OCI-LY3 (cell line): ENCODE measurements around the gene CARD14.

Experiments
- H2AFZ ChIP-seq: fragments of 200-600, 300-600 bp; shearing (Covaris generic); 2 replicates; pipeline ENCODE4 v1.6.0; 2014; ENCODE audit warnings: antibody characterized with exemption, low read depth, low read length
- H3K27ac ChIP-seq: fragments of 200-600, 300-600 bp; sonication (generic); 2 replicates; pipeline ENCODE4 v1.5.1; 2014; ENCODE audit warnings: mild to moderate bottlenecking, low read length, moderate library complexity, mixed read lengths
- H3K27me3 ChIP-seq: fragments of 200-600, 300-600 bp; sonication (generic); 2 replicates; pipeline ENCODE4 v1.6.1; 2014; ENCODE audit warnings: low read depth, low read length, mixed read lengths
- H3K36me3 ChIP-seq: fragments of 200-600, 300-600 bp; sonication (generic); replicated peaks from 2 replicates; pipeline ENCODE3; 2014; ENCODE audit warnings: low read depth, low read length, mixed read lengths
- H3K4me1 ChIP-seq: fragments of 300-600, 200-600 bp; sonication (generic); 2 replicates; pipeline ENCODE4 v1.6.1; 2014; ENCODE audit warnings: low read length, mixed read lengths
- H3K4me2 ChIP-seq: fragments of 200-600, 300-600 bp; sonication (generic); 2 replicates; pipeline ENCODE4 v1.6.1; 2014; ENCODE audit warnings: low read length, mixed read lengths
- H3K4me3 ChIP-seq: fragments of 300-600, 200-600 bp; sonication (generic); 2 replicates; pipeline ENCODE4 v1.5.1; 2014; ENCODE audit warnings: antibody characterized with exemption, mild to moderate bottlenecking, low read length, moderate library complexity
- H3K79me2 ChIP-seq: fragments of 300-600, 200-600 bp; shearing (Covaris generic); 2 replicates; pipeline ENCODE4 v1.6.1; 2014; ENCODE audit warnings: mild to moderate bottlenecking, low read length, mixed read lengths
- H3K9ac ChIP-seq: fragments of 300-600, 200-600 bp; shearing (Covaris generic); 2 replicates; pipeline ENCODE4 v1.6.0; 2014; ENCODE audit warnings: mild to moderate bottlenecking, low read length, moderate library complexity
- H3K9me3 ChIP-seq: fragments of 200-600, 300-600 bp; shearing (Covaris generic); 2 replicates; pipeline ENCODE4 v1.6.1; 2014; ENCODE audit warnings: low read length, mixed read lengths; ENCODE audit not compliant: insufficient read depth
- H4K20me1 ChIP-seq: fragments of 200-600, 300-600 bp; sonication (generic); 2 replicates; pipeline ENCODE4 v1.6.1; 2016; ENCODE audit warnings: low read length, mixed read lengths; ENCODE audit not compliant: insufficient read depth
- CTCF ChIP-seq: fragments of 200-600, 300-600 bp; sonication (generic); IDR thresholded peaks from 2 replicates; pipeline ENCODE4 v1.5.1; 2014; ENCODE audit warnings: antibody characterized with exemption, low read length, low read depth
- EZH2phosphoT487 ChIP-seq: fragments of 200-600 bp; shearing (Covaris generic); IDR thresholded peaks from 2 replicates; pipeline ENCODE4 v1.6.1; 2018; ENCODE audit warnings: antibody characterized with exemption, mixed run types, low read depth

CARD14 gene

DNA sequence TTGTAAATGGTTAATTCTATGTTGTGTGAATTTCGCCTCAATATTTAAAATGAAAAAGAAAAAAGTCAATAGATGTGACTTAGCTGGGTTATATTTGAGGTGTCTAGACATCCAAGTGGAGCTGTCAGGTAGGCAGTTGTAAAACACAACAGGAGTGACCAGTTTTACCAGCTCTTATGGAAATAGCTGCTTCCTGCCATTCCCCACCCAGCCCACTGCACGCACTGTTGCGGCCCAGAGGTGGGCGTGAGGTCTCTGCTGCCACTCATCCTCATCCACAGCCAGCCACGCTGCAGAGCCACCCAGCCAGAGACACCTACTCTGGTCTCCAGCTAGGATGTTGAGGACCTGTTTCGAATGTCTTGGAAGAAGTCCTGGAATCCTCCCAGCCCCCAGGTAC lies 3.4 kb upstream of the CARD14 start:
- H3K4me2 ChIP-seq: no peak overlapping the region
- no peak overlapping the region for H3K27ac ChIP-seq
- H4K20me1 ChIP-seq: no peaks in the 10 kb centered on the region
- no peaks in the 10 kb centered on the region for H3K79me2 ChIP-seq
- TF ChIP-seq EZH2phosphoT487 (no peak), CTCF (no peak)
- H3K9me3 ChIP-seq: no peaks in the 10 kb centered on the region
- H3K36me3 ChIP-seq: no peaks in the 10 kb centered on the region
- no peak overlapping the region for H3K4me3 ChIP-seq
- H3K27me3 ChIP-seq: peaks cover 14% of the 10 kb centered on the region
- no peak overlapping the region for H3K9ac ChIP-seq
- no peaks in the 10 kb centered on the region for H3K4me1 ChIP-seq
- H2AFZ ChIP-seq: no peak overlapping the region

DNA sequence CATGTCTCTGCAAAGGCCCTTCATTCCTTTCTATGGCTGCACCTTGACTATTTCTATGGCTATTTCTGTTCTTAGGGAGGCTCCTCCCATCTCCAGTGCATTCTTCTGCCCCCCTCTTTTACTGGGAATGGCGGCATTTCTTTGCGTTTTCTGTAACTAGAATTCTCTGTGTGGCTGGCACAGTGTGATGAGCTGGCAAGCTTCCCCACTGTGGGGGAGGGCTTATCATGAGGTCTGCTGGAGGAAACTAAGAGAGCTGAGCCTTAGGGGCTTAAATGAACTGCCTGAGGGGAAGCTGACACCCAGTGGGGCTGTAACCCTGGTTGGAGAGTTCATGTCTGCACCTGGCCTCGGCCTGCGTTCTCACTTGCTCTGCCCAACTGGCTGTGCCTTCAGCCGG lies 1.5 kb upstream of the CARD14 start:
- no peak overlapping the region for H3K4me3 ChIP-seq
- no peak overlapping the region for H2AFZ ChIP-seq
- no peaks in the 10 kb centered on the region for H3K9me3 ChIP-seq
- H4K20me1 ChIP-seq: no peaks in the 10 kb centered on the region
- no peak overlapping the region for H3K9ac ChIP-seq
- H3K27me3 ChIP-seq: peaks cover 10% of the 10 kb centered on the region
- H3K36me3 ChIP-seq: no peaks in the 10 kb centered on the region
- no peak overlapping the region for H3K27ac ChIP-seq
- TF ChIP-seq EZH2phosphoT487 (no peak), CTCF (no peak)
- H3K79me2 ChIP-seq: no peaks in the 10 kb centered on the region
- H3K4me2 ChIP-seq: no peak overlapping the region
- no peaks in the 10 kb centered on the region for H3K4me1 ChIP-seq

- Histone ChIP-seq H3K9me3 (no peaks in the 10 kb centered on the region), H3K4me1 (no peaks in the 10 kb centered on the region), H3K27ac (no peak overlapping the region), H4K20me1 (no peaks in the 10 kb centered on the region), H3K4me3 (no peak overlapping the region), H3K4me2 (no peak overlapping the region), H3K9ac (no peak overlapping the region), H3K79me2 (no peaks in the 10 kb centered on the region), H3K27me3 (peaks cover 9% of the 10 kb centered on the region), H2AFZ (no peak overlapping the region), H3K36me3 (no peaks in the 10 kb centered on the region)
- no peak for TF ChIP-seq CTCF
- TF ChIP-seq EZH2phosphoT487: no peak
These were observed 723 bp upstream of the CARD14 start for GRCh38 chr17:80169107-80169506.

DNA sequence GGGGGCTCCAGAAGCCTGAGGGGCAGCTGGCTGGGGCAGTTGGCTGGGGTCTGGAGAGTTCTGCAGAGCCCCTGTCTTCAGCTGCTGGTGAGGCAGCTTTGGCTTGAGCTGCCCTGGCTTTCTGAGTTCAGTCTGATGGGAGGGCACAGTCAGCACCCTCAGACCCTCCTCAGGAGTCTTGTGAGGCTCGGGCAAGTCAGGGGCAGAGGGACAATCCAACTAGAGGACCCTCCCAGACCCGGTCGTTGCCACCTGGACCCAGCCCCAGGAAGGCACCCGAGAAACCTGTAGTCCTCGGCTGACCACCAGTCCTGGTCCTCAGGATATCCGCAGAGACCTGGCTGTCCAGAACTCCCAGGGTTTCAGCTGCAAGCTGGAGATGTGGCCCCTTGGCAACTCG lies 1.9 kb downstream of the CARD14 start:
- H3K27me3 ChIP-seq: peaks cover 4% of the 10 kb centered on the region
- H3K4me2 ChIP-seq: no peak overlapping the region
- no peak overlapping the region for H3K9ac ChIP-seq

More for the DNA sequence above, 1.9 kb downstream of the CARD14 start:
- Histone ChIP-seq H4K20me1 (no peaks in the 10 kb centered on the region), H2AFZ (no peak overlapping the region), H3K79me2 (no peaks in the 10 kb centered on the region), H3K36me3 (no peaks in the 10 kb centered on the region), H3K4me3 (no peak overlapping the region), H3K4me1 (no peaks in the 10 kb centered on the region), H3K27ac (no peak overlapping the region), H3K9me3 (no peaks in the 10 kb centered on the region)
- TF ChIP-seq EZH2phosphoT487: no peak
- no peak for TF ChIP-seq CTCF
